ENCODE results near the gene PPP2R3C.
"Not testable (repeated sequence)": the region's sequence is repeated elsewhere in the genome, so short reads cannot be mapped to it uniquely, and the experiment has no call there.

PPP2R3C gene

GRCh38 chr14:35159742-35160409 lies 38.1 kb upstream of the PPP2R3C start:
- H3K36me3 ChIP-seq (ENCODE audit: control insufficient read depth, insufficient read depth, low read length): peaks cover 2% of the 10 kb centered on the region
- DNase-seq (ENCODE audit: extremely low read depth, insufficient read length): peak; percentile 20
- H3K27me3 ChIP-seq (replicated peaks; ENCODE audit: control insufficient read depth, insufficient read depth, low read length): no peaks in the 10 kb centered on the region
- H3K4me3 ChIP-seq (replicated peaks; ENCODE audit: low read depth, low read length): no peak overlapping the region
- TF ChIP-seq CTCF (IDR thresholded peaks at IDR 0.05; ENCODE audit: insufficient read depth, low read length, poor library complexity, severe bottlenecking): no peak

- Histone ChIP-seq H3K27me3 (replicated peaks; ENCODE audit: control insufficient read depth, insufficient read depth, low read length) (no peaks in the 10 kb centered on the region), H3K4me3 (replicated peaks; ENCODE audit: low read depth, low read length) (no peak overlapping the region), H3K36me3 (ENCODE audit: control insufficient read depth, insufficient read depth, low read length) (peaks cover 2% of the 10 kb centered on the region; the same call in 1 of the 2 replicates)
- no peak for DNase-seq (ENCODE audit: extremely low read depth, insufficient read length)
- no peak for TF ChIP-seq CTCF (IDR thresholded peaks at IDR 0.05; ENCODE audit: insufficient read depth, low read length, poor library complexity, severe bottlenecking)
Measured at GRCh38 chr14:35158951-35159653, 37.3 kb upstream of the PPP2R3C start.

GRCh38 chr14:35158491-35158890 lies 36.7 kb upstream of the PPP2R3C start:
- no peak overlapping the region for H3K4me3 ChIP-seq (replicated peaks; ENCODE audit: low read depth, low read length)
- DNase-seq (ENCODE audit: extremely low read depth, insufficient read length): no peak
- TF ChIP-seq CTCF (IDR thresholded peaks at IDR 0.05; ENCODE audit: insufficient read depth, low read length, poor library complexity, severe bottlenecking): no peak
- peaks cover 2% of the 10 kb centered on the region; the same call in 1 of the 2 replicates for H3K36me3 ChIP-seq (ENCODE audit: control insufficient read depth, insufficient read depth, low read length)
- no peaks in the 10 kb centered on the region for H3K27me3 ChIP-seq (replicated peaks; ENCODE audit: control insufficient read depth, insufficient read depth, low read length)

GRCh38 chr14:35155962-35156361 lies 34.2 kb upstream of the PPP2R3C start:
- Histone ChIP-seq H3K36me3 (ENCODE audit: control insufficient read depth, insufficient read depth, low read length) (peaks cover 2% of the 10 kb centered on the region; the same call in 1 of the 2 replicates), H3K4me3 (replicated peaks; ENCODE audit: low read depth, low read length) (no peak overlapping the region), H3K27me3 (replicated peaks; ENCODE audit: control insufficient read depth, insufficient read depth, low read length) (no peaks in the 10 kb centered on the region)
- DNase-seq (ENCODE audit: extremely low read depth, insufficient read length): peak; percentile 22
- no peak for TF ChIP-seq CTCF (IDR thresholded peaks at IDR 0.05; ENCODE audit: insufficient read depth, low read length, poor library complexity, severe bottlenecking)

GRCh38 chr14:35154016-35154415 lies 32.2 kb upstream of the PPP2R3C start:
- DNase-seq (ENCODE audit: extremely low read depth, insufficient read length): no peak
- H3K36me3 ChIP-seq (ENCODE audit: control insufficient read depth, insufficient read depth, low read length): peaks cover 1% of the 10 kb centered on the region; the same call in 1 of the 2 replicates
- H3K4me3 ChIP-seq (replicated peaks; ENCODE audit: low read depth, low read length): no peak overlapping the region
- no peaks in the 10 kb centered on the region for H3K27me3 ChIP-seq (replicated peaks; ENCODE audit: control insufficient read depth, insufficient read depth, low read length)
- TF ChIP-seq CTCF (IDR thresholded peaks at IDR 0.05; ENCODE audit: insufficient read depth, low read length, poor library complexity, severe bottlenecking): no peak

GRCh38 chr14:35152531-35152930 lies 30.7 kb upstream of the PPP2R3C start:
- not testable (repeated sequence) for H3K36me3 ChIP-seq (ENCODE audit: control insufficient read depth, insufficient read depth, low read length); DNase-seq (ENCODE audit: extremely low read depth, insufficient read length); H3K27me3 ChIP-seq (replicated peaks; ENCODE audit: control insufficient read depth, insufficient read depth, low read length); H3K4me3 ChIP-seq (replicated peaks; ENCODE audit: low read depth, low read length)
